Measurements from ENCODE around the gene HIBADH. TPM values are rescaled to one million over a fixed set of nuclear protein-coding genes. Genes with fewer than 3 reads are reported as not detected.

HIBADH gene
- polyA plus RNA-seq, 4 donors = 30.5 to 50.8 (median 46.8) TPM

DNA sequence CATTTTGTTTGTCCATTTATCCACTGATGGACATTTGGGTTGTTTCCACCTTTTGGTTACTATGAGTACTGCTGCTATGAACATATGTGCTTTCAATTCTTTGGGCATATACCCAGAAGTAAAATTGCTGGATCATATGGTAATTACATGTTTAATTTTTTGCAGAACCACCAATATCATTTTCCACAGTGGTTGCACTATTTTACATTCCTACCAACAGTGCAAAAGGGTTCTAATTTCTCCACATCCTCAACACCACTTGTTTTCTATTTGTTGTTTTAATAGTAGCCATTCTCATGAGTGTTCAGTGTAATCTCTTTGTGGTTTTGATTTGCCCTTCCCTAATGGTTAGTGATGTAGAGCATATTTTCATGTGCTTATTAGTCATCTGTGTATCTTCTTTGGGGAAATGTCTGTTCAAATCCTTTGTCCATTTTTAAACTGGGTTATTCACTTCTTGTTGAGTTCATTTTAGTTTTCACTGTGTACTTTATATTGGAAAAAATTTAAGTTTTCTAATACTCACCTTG is 101.9 kb downstream of the HIBADH start:
- H3K9me3 ChIP-seq (ENCODE audit: control insufficient read depth in 2 of 2, insufficient read depth in 1 of 2, low read depth in 1 of 2, low read length in 1 of 2) = peaks cover 0 to 10% of the 10 kb centered on the region in 2 donors
- no peaks in the 10 kb centered on the region for H3K4me1 ChIP-seq (ENCODE audit: control insufficient read depth in 3 of 3, insufficient read depth in 2 of 3, low read depth in 1 of 3, low read length in 2 of 3)
- H3K27ac ChIP-seq (ENCODE audit: low read depth in 1 of 3, low read length in 2 of 3) = no peak overlapping the region
- no peak for DNase-seq
- no peak overlapping the region for H3K4me3 ChIP-seq (ENCODE audit: low read depth in 1 of 3, low read length in 3 of 3)
- no peak for FAIRE-seq
- no peaks in the 10 kb centered on the region for H3K36me3 ChIP-seq (ENCODE audit: control insufficient read depth in 3 of 3, insufficient read depth in 2 of 3, low read depth in 1 of 3, low read length in 3 of 3)
- no peaks in the 10 kb centered on the region for H3K27me3 ChIP-seq (ENCODE audit: control insufficient read depth in 3 of 3, insufficient read depth in 3 of 3, low read length in 3 of 3)

DNA sequence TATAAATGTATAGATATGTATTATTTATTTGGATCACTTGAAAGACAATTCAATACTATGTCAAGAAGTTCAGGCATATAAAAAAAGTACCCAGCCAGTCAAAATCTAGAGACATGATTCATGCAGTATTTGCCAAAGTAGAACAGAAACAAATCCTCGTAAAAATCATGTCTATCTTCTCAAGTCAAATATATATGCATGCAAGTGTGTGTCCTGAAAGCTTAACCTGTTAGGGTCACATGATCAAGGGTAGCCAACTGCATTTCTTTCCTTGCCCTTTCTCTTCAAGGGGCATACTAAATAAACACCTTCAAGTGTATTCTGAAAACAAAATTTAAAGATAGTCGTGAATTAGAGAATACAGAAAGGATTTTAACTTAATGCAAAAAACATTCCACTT is 107.0 kb downstream of the HIBADH start:
- Histone ChIP-seq H3K36me3 (ENCODE audit: control insufficient read depth in 3 of 3, insufficient read depth in 2 of 3, low read depth in 1 of 3, low read length in 3 of 3) (no peaks in the 10 kb centered on the region), H3K4me3 (ENCODE audit: low read depth in 1 of 3, low read length in 3 of 3) (no peak overlapping the region), H3K27ac (ENCODE audit: low read depth in 1 of 3, low read length in 2 of 3) (no peak overlapping the region), H3K27me3 (ENCODE audit: control insufficient read depth in 3 of 3, insufficient read depth in 3 of 3, low read length in 3 of 3) (no peaks in the 10 kb centered on the region), H3K9me3 (ENCODE audit: control insufficient read depth in 2 of 2, insufficient read depth in 1 of 2, low read depth in 1 of 2, low read length in 1 of 2) (peaks cover 0 to 7% of the 10 kb centered on the region in 2 donors), H3K4me1 (ENCODE audit: control insufficient read depth in 3 of 3, insufficient read depth in 2 of 3, low read depth in 1 of 3, low read length in 2 of 3) (no peaks in the 10 kb centered on the region)
- WGBS, 3 donors = 89 to 94% (median 91%) methylated on average over 2 of the region's 2 CpGs
- FAIRE-seq (no peak), DNase-seq (no peak)

DNA sequence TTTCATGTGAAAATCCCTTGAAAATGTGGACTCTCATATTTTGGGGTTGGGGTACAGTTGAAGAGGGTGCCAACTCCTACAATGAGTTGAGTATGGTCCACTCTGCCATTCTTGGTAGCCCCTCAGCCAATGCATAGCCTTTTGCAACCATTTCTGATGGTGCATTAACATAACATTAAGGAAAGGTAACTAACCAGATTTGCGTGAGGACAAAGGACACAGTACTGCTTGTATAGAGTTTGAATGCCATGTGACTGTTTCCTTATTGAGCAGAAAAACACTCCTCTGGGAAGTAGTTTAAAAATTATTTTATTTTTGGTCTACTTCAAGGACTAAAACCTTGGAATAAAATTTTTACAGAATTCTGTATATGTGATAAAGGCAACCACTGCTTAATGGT is 107.9 kb downstream of the HIBADH start:
- H3K36me3 ChIP-seq (ENCODE audit: control insufficient read depth in 3 of 3, insufficient read depth in 2 of 3, low read depth in 1 of 3, low read length in 3 of 3) = no peaks in the 10 kb centered on the region
- 91 to 100% (median 98%) methylated on average over 1 of the region's 1 CpG for WGBS, 3 donors
- H3K4me1 ChIP-seq (ENCODE audit: control insufficient read depth in 3 of 3, insufficient read depth in 2 of 3, low read depth in 1 of 3, low read length in 2 of 3) = no peaks in the 10 kb centered on the region
- no peak overlapping the region for H3K27ac ChIP-seq (ENCODE audit: low read depth in 1 of 3, low read length in 2 of 3)
- peaks cover 0 to 7% of the 10 kb centered on the region in 2 donors for H3K9me3 ChIP-seq (ENCODE audit: control insufficient read depth in 2 of 2, insufficient read depth in 1 of 2, low read depth in 1 of 2, low read length in 1 of 2)
- DNase-seq (no peak), FAIRE-seq (no peak)
- H3K27me3 ChIP-seq (ENCODE audit: control insufficient read depth in 3 of 3, insufficient read depth in 3 of 3, low read length in 3 of 3) = no peaks in the 10 kb centered on the region
- no peak overlapping the region for H3K4me3 ChIP-seq (ENCODE audit: low read depth in 1 of 3, low read length in 3 of 3)

DNA sequence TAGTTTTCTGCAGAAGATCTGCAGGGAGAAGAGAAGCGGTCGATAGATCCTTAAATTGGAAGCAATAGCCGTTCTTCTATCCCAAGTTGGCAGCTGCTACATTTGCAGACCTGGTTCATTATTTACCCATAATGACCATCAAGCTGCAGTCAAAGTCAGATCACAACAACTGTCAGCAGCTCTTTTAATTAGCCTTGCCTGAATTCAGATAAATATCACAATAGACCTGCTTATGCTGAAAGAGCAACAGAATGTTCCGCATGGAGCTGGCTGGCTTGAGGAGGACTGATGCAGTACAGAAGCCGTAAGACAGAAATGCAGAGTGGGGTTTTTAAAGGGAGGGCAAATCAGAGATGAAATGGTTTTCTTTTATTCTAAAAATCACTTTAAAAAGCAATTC is 109.4 kb downstream of the HIBADH start:
- DNase-seq = no peak
- Histone ChIP-seq H3K36me3 (ENCODE audit: control insufficient read depth in 3 of 3, insufficient read depth in 2 of 3, low read depth in 1 of 3, low read length in 3 of 3) (no peaks in the 10 kb centered on the region), H3K4me1 (ENCODE audit: control insufficient read depth in 3 of 3, insufficient read depth in 2 of 3, low read depth in 1 of 3, low read length in 2 of 3) (peaks cover 0 to 3% (median 0%) of the 10 kb centered on the region in 3 donors), H3K9me3 (ENCODE audit: control insufficient read depth in 2 of 2, insufficient read depth in 1 of 2, low read depth in 1 of 2, low read length in 1 of 2) (peaks cover 0 to 5% of the 10 kb centered on the region in 2 donors), H3K4me3 (ENCODE audit: low read depth in 1 of 3, low read length in 3 of 3) (no peak overlapping the region), H3K27me3 (ENCODE audit: control insufficient read depth in 3 of 3, insufficient read depth in 3 of 3, low read length in 3 of 3) (no peaks in the 10 kb centered on the region), H3K27ac (ENCODE audit: low read depth in 1 of 3, low read length in 2 of 3) (no peak overlapping the region)
- WGBS, 3 donors = 81 to 84% (median 82%) methylated on average over 5 of the region's 5 CpGs
- FAIRE-seq = no peak

DNA sequence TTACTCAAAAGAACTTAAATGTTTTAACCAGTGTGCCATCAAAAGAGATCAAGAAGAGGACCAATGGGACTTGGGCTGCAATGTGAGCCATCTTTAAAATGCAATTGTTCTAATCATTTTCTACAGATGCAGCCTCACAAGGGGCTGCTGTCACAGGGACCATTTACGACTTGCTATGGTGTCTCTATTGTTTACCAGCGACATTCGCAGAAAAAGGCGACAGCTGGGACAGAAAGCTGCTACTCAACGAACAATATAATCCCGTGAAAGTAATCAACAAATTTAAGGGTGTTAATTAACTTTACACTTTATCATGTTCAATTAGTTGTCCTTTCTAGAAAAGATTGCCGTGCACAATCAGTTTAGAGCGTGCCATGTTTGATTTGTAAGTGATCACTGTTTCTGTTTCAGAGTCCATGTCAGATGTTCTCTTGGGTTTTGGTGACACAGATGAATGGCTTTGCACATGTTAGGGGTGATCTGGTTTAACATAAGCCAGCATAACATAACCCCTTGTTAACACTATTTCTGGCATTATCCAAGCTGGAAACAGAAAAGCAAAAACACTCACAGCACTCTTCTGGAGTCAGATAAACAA is 110.8 kb downstream of the HIBADH start:
- WGBS, 3 donors = 83 to 91% (median 86%) methylated on average over 8 of the region's 8 CpGs
- H3K27ac ChIP-seq (ENCODE audit: low read depth in 1 of 3, low read length in 2 of 3) = no peak overlapping the region
- peaks cover 0 to 5% (median 0%) of the 10 kb centered on the region in 3 donors for H3K4me1 ChIP-seq (ENCODE audit: control insufficient read depth in 3 of 3, insufficient read depth in 2 of 3, low read depth in 1 of 3, low read length in 2 of 3)
- no peaks in the 10 kb centered on the region for H3K36me3 ChIP-seq (ENCODE audit: control insufficient read depth in 3 of 3, insufficient read depth in 2 of 3, low read depth in 1 of 3, low read length in 3 of 3)
- H3K4me3 ChIP-seq (ENCODE audit: low read depth in 1 of 3, low read length in 3 of 3) = no peak overlapping the region
- H3K9me3 ChIP-seq (ENCODE audit: control insufficient read depth in 2 of 2, insufficient read depth in 1 of 2, low read depth in 1 of 2, low read length in 1 of 2) = peaks cover 0 to 4% of the 10 kb centered on the region in 2 donors
- no peak for DNase-seq
- FAIRE-seq = no peak
- H3K27me3 ChIP-seq (ENCODE audit: control insufficient read depth in 3 of 3, insufficient read depth in 3 of 3, low read length in 3 of 3) = no peaks in the 10 kb centered on the region

GRCh38 chr7:27549606-27550005 is 113.1 kb downstream of the HIBADH start:
- no peak overlapping the region for H3K4me3 ChIP-seq (ENCODE audit: low read depth in 1 of 3, low read length in 3 of 3)
- WGBS, 3 donors = 94 to 100% (median 95%) methylated on average over 2 of the region's 2 CpGs
- H3K9me3 ChIP-seq (ENCODE audit: control insufficient read depth in 2 of 2, insufficient read depth in 1 of 2, low read depth in 1 of 2, low read length in 1 of 2) = no peaks in the 10 kb centered on the region
- no peak overlapping the region for H3K27ac ChIP-seq (ENCODE audit: low read depth in 1 of 3, low read length in 2 of 3)
- DNase-seq = no peak
- peaks cover 0 to 2% (median 0%) of the 10 kb centered on the region in 3 donors for H3K36me3 ChIP-seq (ENCODE audit: control insufficient read depth in 3 of 3, insufficient read depth in 2 of 3, low read depth in 1 of 3, low read length in 3 of 3)
- H3K4me1 ChIP-seq (ENCODE audit: control insufficient read depth in 3 of 3, insufficient read depth in 2 of 3, low read depth in 1 of 3, low read length in 2 of 3) = peaks cover 0 to 5% (median 0%) of the 10 kb centered on the region in 3 donors
- no peak for FAIRE-seq
- H3K27me3 ChIP-seq (ENCODE audit: control insufficient read depth in 3 of 3, insufficient read depth in 3 of 3, low read length in 3 of 3) = no peaks in the 10 kb centered on the region

GRCh38 chr7:27548304-27548703 is 114.4 kb downstream of the HIBADH start:
- no peak overlapping the region for H3K27ac ChIP-seq (ENCODE audit: low read depth in 1 of 3, low read length in 2 of 3)
- H3K36me3 ChIP-seq (ENCODE audit: control insufficient read depth in 3 of 3, insufficient read depth in 2 of 3, low read depth in 1 of 3, low read length in 3 of 3) = peaks cover 0 to 2% (median 0%) of the 10 kb centered on the region in 3 donors
- no peaks in the 10 kb centered on the region for H3K9me3 ChIP-seq (ENCODE audit: control insufficient read depth in 2 of 2, insufficient read depth in 1 of 2, low read depth in 1 of 2, low read length in 1 of 2)
- H3K27me3 ChIP-seq (ENCODE audit: control insufficient read depth in 3 of 3, insufficient read depth in 3 of 3, low read length in 3 of 3) = no peaks in the 10 kb centered on the region
- 72 to 77% (median 76%) methylated on average over 1 of the region's 1 CpG for WGBS, 3 donors
- no peak for DNase-seq
- H3K4me3 ChIP-seq (ENCODE audit: low read depth in 1 of 3, low read length in 3 of 3) = no peak overlapping the region
- H3K4me1 ChIP-seq (ENCODE audit: control insufficient read depth in 3 of 3, insufficient read depth in 2 of 3, low read depth in 1 of 3, low read length in 2 of 3) = peaks cover 0 to 5% (median 0%) of the 10 kb centered on the region in 3 donors
- no peak for FAIRE-seq

GRCh38 chr7:27547401-27547800 is 115.3 kb downstream of the HIBADH start:
- no peak for DNase-seq
- WGBS, 3 donors = 47 to 61% (median 55%) methylated on average over 1 of the region's 1 CpG

GRCh38 chr7:27546610-27547009 is 116.1 kb downstream of the HIBADH start:
- no peak overlapping the region for H3K27ac ChIP-seq (ENCODE audit: low read depth in 1 of 3, low read length in 2 of 3)
- H3K27me3 ChIP-seq (ENCODE audit: control insufficient read depth in 3 of 3, insufficient read depth in 3 of 3, low read length in 3 of 3) = no peaks in the 10 kb centered on the region
- peaks cover 0 to 5% (median 0%) of the 10 kb centered on the region in 3 donors for H3K4me1 ChIP-seq (ENCODE audit: control insufficient read depth in 3 of 3, insufficient read depth in 2 of 3, low read depth in 1 of 3, low read length in 2 of 3)
- 86 to 92% (median 88%) methylated on average over 1 of the region's 1 CpG for WGBS, 3 donors
- H3K9me3 ChIP-seq (ENCODE audit: control insufficient read depth in 2 of 2, insufficient read depth in 1 of 2, low read depth in 1 of 2, low read length in 1 of 2) = no peaks in the 10 kb centered on the region
- no peak for DNase-seq
- peaks cover 0 to 8% (median 0%) of the 10 kb centered on the region in 3 donors for H3K36me3 ChIP-seq (ENCODE audit: control insufficient read depth in 3 of 3, insufficient read depth in 2 of 3, low read depth in 1 of 3, low read length in 3 of 3)
- H3K4me3 ChIP-seq (ENCODE audit: low read depth in 1 of 3, low read length in 3 of 3) = no peak overlapping the region
- no peak for FAIRE-seq

More at GRCh38 chr7:27547401-27547800, 115.3 kb downstream of the HIBADH start:
- no peak overlapping the region for H3K4me3 ChIP-seq (ENCODE audit: low read depth in 1 of 3, low read length in 3 of 3)
- H3K4me1 ChIP-seq (ENCODE audit: control insufficient read depth in 3 of 3, insufficient read depth in 2 of 3, low read depth in 1 of 3, low read length in 2 of 3) = peaks cover 0 to 5% (median 0%) of the 10 kb centered on the region in 3 donors
- H3K27me3 ChIP-seq (ENCODE audit: control insufficient read depth in 3 of 3, insufficient read depth in 3 of 3, low read length in 3 of 3) = no peaks in the 10 kb centered on the region
- no peak overlapping the region for H3K27ac ChIP-seq (ENCODE audit: low read depth in 1 of 3, low read length in 2 of 3)
- no peaks in the 10 kb centered on the region for H3K9me3 ChIP-seq (ENCODE audit: control insufficient read depth in 2 of 2, insufficient read depth in 1 of 2, low read depth in 1 of 2, low read length in 1 of 2)
- no peak for FAIRE-seq
- peaks cover 0 to 7% (median 0%) of the 10 kb centered on the region in 3 donors for H3K36me3 ChIP-seq (ENCODE audit: control insufficient read depth in 3 of 3, insufficient read depth in 2 of 3, low read depth in 1 of 3, low read length in 3 of 3)
